ENCODE data around the gene PAK6. TPM values are rescaled to one million over a fixed set of nuclear protein-coding genes. Genes with fewer than 3 reads are reported as not detected.

The PAK6 gene
- total RNA-seq, 2 donors from 2014 or later: 7.7 to 9.1 TPM

- Histone ChIP-seq H3K27me3 (ENCODE audit: control insufficient read depth, insufficient read depth, low read length, poor library complexity, severe bottlenecking) (peaks cover 43% of the 10 kb centered on the region), H3K4me1 (ENCODE audit: control insufficient read depth, insufficient read depth, low read length) (no peaks in the 10 kb centered on the region), H3K4me3 (ENCODE audit: low read length) (no peak overlapping the region), H3K9ac (ENCODE audit: extremely low read depth, low read length, poor library complexity, severe bottlenecking) (no peak overlapping the region), H3K27ac (ENCODE audit: low read depth, low read length) (no peak overlapping the region), H3K36me3 (ENCODE audit: control insufficient read depth, insufficient read depth, low read length) (no peaks in the 10 kb centered on the region), H3K9me3 (ENCODE audit: control insufficient read depth, low read length) (peaks cover 4% of the 10 kb centered on the region)
- TF ChIP-seq CTCF (conservative IDR thresholded peaks at IDR 0.05): no peak
- H3K36me3 Mint-ChIP-seq (ENCODE audit: low read depth): peaks cover 2% of the 10 kb centered on the region
- no peak overlapping the region for H3K27ac Mint-ChIP-seq
- peaks cover 14% of the 10 kb centered on the region for H3K9me3 Mint-ChIP-seq
- no peak for DNase-seq
- no peak overlapping the region for H3K4me3 Mint-ChIP-seq
- 92% methylated on average over 9 to 17 of the region's 17 CpGs for WGBS, 2 experiments (ENCODE audit: insufficient coverage in 1 of 2, insufficient read length in 1 of 2)
- H3K27me3 Mint-ChIP-seq (ENCODE audit: insufficient read depth): peaks cover 61% of the 10 kb centered on the region
- peaks cover 20% of the 10 kb centered on the region for H3K4me1 Mint-ChIP-seq
Measured at GRCh38 chr15:40298216-40298935, 59.5 kb downstream of the PAK6 start.

- 95 to 100% methylated on average over 1 of the region's 2 CpGs for WGBS, 2 experiments (ENCODE audit: insufficient coverage in 1 of 2, insufficient read length in 1 of 2)
- peaks cover 36% of the 10 kb centered on the region for H3K27me3 ChIP-seq (ENCODE audit: control insufficient read depth, insufficient read depth, low read length, poor library complexity, severe bottlenecking)
- H3K4me1 ChIP-seq (ENCODE audit: control insufficient read depth, insufficient read depth, low read length): no peaks in the 10 kb centered on the region
- H3K36me3 ChIP-seq (ENCODE audit: control insufficient read depth, insufficient read depth, low read length): no peaks in the 10 kb centered on the region
- no peak for DNase-seq
- H3K4me3 ChIP-seq (ENCODE audit: low read length): no peak overlapping the region
- peaks cover 20% of the 10 kb centered on the region for H3K4me1 Mint-ChIP-seq
- peaks cover 14% of the 10 kb centered on the region for H3K9me3 Mint-ChIP-seq
- H3K27ac Mint-ChIP-seq: no peak overlapping the region
- TF ChIP-seq CTCF (conservative IDR thresholded peaks at IDR 0.05): no peak
- H3K9me3 ChIP-seq (ENCODE audit: control insufficient read depth, low read length): peaks cover 4% of the 10 kb centered on the region
- H3K4me3 Mint-ChIP-seq: no peak overlapping the region
- peaks cover 54% of the 10 kb centered on the region for H3K27me3 Mint-ChIP-seq (ENCODE audit: insufficient read depth)
- no peak overlapping the region for H3K9ac ChIP-seq (ENCODE audit: extremely low read depth, low read length, poor library complexity, severe bottlenecking)
- no peak overlapping the region for H3K27ac ChIP-seq (ENCODE audit: low read depth, low read length)
- H3K36me3 Mint-ChIP-seq (ENCODE audit: low read depth): peaks cover 2% of the 10 kb centered on the region
Measured at GRCh38 chr15:40300367-40300766, 61.5 kb downstream of the PAK6 start.

- Mint-ChIP-seq H3K4me1 (peaks cover 20% of the 10 kb centered on the region), H3K9me3 (peaks cover 14% of the 10 kb centered on the region), H3K36me3 (ENCODE audit: low read depth) (peaks cover 2% of the 10 kb centered on the region), H3K27me3 (ENCODE audit: insufficient read depth) (peaks cover 50% of the 10 kb centered on the region), H3K27ac (no peak overlapping the region), H3K4me3 (no peak overlapping the region)
- WGBS, 2 experiments (ENCODE audit: insufficient coverage in 1 of 2, insufficient read length in 1 of 2): 79 to 92% methylated on average over 2 of the region's 2 CpGs
- no peak overlapping the region for H3K27ac ChIP-seq (ENCODE audit: low read depth, low read length)
- DNase-seq: no peak
- H3K4me1 ChIP-seq (ENCODE audit: control insufficient read depth, insufficient read depth, low read length): no peaks in the 10 kb centered on the region
- H3K9ac ChIP-seq (ENCODE audit: extremely low read depth, low read length, poor library complexity, severe bottlenecking): no peak overlapping the region
- no peaks in the 10 kb centered on the region for H3K36me3 ChIP-seq (ENCODE audit: control insufficient read depth, insufficient read depth, low read length)
- no peak overlapping the region for H3K4me3 ChIP-seq (ENCODE audit: low read length)
- peaks cover 31% of the 10 kb centered on the region for H3K27me3 ChIP-seq (ENCODE audit: control insufficient read depth, insufficient read depth, low read length, poor library complexity, severe bottlenecking)
- no peak for TF ChIP-seq CTCF (conservative IDR thresholded peaks at IDR 0.05)
- peaks cover 4% of the 10 kb centered on the region for H3K9me3 ChIP-seq (ENCODE audit: control insufficient read depth, low read length)
Measured at GRCh38 chr15:40300771-40301170, 61.9 kb downstream of the PAK6 start.
